Measurements from ENCODE around the gene DNAAF1.
"Not testable (repeated sequence)": the region's sequence is repeated elsewhere in the genome, so short reads cannot be mapped to it uniquely, and the experiment has no call there.

DNAAF1 gene

DNA sequence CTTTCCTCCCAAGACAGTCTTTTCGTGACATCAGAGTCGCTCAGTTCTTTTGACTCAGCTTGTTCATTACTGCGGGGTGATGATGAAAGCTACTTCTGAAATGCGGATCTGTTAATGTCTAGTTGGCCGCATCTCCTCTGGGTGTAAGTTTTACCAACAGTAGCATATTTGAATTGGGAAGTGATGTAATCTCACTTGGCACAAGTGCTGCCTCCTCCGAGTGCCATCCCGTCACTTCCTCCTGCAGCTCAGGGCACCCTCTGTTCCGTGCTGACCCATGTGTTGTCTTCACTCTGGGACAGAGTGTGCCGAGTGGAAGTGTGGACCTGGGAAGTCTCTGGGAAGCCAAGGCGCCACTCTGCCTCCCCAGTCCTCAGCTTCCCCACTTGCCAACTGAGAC, 54.8 kb downstream of the DNAAF1 start:
- peak in 6 of 11 experiments; percentile 20 to 76 (median 52); a peak in 8 of 22 replicates for TF ChIP-seq Cebpa-rat (IDR thresholded peaks at IDR 0.05)
- peaks cover 22 to 56% (median 50%) of the 10 kb centered on the region in 10 experiments for H3K4me1 ChIP-seq
- no peak overlapping the region for H3K4me3 ChIP-seq
- peak overlapping the region; percentile 41 to 93 (median 54) for H3K4me2 ChIP-seq
- peak overlapping the region in 6 of 11 experiments; percentile 21 to 65 (median 52); a peak in 11 of 22 replicates for H3K27ac ChIP-seq
- H4K20me1 ChIP-seq: no peaks in the 10 kb centered on the region
- no peaks in the 10 kb centered on the region for H3K9me3 ChIP-seq (replicated peaks in 1 of 11)
- H3K9ac ChIP-seq: peak overlapping the region in 1 of 11 experiments; percentile 17; a peak in 1 of 22 replicates
- no peaks in the 10 kb centered on the region for H3K27me3 ChIP-seq
- H3K36me3 ChIP-seq: no peaks in the 10 kb centered on the region

DNA sequence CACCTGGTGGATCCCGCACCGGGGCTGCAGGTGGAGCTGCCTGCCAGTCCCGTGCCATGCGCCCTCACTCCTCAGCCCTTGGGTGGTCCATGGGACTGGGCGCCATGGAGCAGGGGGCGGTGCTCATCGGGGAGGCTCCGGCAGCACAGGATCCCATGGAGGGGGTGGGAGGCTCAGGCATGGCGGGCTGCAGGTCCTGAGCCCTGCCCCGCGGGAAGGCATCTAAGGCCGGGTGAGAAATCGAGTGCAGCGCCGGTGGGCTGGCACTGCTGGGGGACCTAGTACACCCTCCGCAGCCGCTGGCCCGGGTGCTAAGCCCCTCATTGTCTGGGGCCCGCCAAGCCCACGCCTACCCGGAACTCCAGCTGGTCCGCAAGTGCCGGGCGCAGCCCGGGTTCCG, 59.4 kb downstream of the DNAAF1 start:
- not testable (repeated sequence) for H3K4me2 ChIP-seq, H3K4me3 ChIP-seq, H3K27ac ChIP-seq, H3K9ac ChIP-seq, H3K36me3 ChIP-seq, H3K27me3 ChIP-seq, H4K20me1 ChIP-seq
- H3K9me3 ChIP-seq (replicated peaks in 1 of 11): peaks cover 5 to 14% (median 13%) of the 10 kb centered on the region in 11 experiments; a peak in 21 of 22 replicates
- H3K4me1 ChIP-seq: peaks cover 8 to 18% (median 9%) of the 10 kb centered on the region in 10 experiments

DNA sequence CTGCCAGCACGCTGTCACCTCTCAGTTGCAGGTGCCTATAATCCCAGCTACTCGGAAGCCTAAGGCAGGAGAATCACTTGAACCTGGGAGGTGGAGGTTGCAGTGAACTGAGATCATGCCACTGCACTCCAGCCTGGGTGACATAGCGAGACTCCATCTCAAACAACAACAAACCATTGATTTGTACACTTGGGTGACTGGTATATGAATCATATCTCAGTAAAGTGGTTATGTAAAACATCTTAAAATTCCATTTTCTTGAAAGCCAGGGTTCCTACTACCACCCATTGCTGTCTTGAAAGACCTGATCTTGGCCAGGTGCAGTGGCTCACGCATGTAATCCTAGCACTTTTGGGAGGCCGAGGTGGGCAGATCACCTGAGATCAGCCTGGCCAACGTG, 60.0 kb downstream of the DNAAF1 start:
- H3K9ac ChIP-seq, H3K27ac ChIP-seq, H4K20me1 ChIP-seq, H3K4me3 ChIP-seq, H3K27me3 ChIP-seq, H3K36me3 ChIP-seq, H3K4me2 ChIP-seq: not testable (repeated sequence)
- Histone ChIP-seq H3K9me3 (replicated peaks in 1 of 11) (peaks cover 11 to 20% (median 18%) of the 10 kb centered on the region in 11 experiments), H3K4me1 (peaks cover 2 to 12% (median 4%) of the 10 kb centered on the region in 10 experiments)

DNA sequence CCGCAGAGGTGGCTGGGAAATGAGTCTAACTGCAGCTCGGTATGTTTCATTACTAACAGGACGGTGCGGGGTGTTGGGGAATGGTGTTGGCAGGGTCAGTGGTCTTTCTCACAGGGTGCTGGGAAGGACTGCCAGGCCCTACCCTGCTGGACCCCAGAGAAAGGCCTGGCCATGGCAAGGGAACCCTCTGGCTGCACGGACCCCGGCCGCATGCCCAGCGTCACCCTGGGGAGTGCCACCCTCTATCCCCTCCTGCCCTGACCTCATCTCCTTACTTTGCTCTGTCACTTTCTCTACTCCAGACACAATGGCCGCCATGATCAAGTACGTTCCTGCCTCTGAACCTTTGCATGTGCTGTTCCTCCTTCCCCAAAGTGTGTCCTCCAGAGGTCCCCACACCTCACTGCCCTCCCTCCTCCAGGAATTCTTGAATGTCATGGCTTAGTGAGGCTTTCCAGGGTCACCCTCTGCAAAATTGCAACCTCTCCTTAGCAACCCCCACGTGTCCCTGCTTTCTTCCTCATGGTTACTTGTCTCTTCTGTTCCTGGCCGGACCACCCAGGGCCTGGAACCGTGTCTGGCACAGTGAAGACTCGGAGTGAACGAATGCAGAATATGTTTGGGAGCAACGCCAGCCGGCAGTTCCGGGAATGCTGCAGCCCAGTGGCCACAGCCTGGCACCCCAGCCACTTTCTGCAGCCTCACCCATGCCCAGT, 61.0 kb downstream of the DNAAF1 start:
- H3K27me3 ChIP-seq: no peaks in the 10 kb centered on the region
- H3K9me3 ChIP-seq (replicated peaks in 1 of 11): peaks cover 20 to 29% (median 26%) of the 10 kb centered on the region in 11 experiments
- H3K9ac ChIP-seq: no peak overlapping the region
- H3K4me1 ChIP-seq: peaks cover 0 to 8% (median 0%) of the 10 kb centered on the region in 10 experiments; a peak in 7 of 20 replicates
- TF ChIP-seq Cebpa-rat (IDR thresholded peaks at IDR 0.05): no peak
- H3K4me2 ChIP-seq: no peak overlapping the region
- H3K36me3 ChIP-seq: no peaks in the 10 kb centered on the region
- no peak overlapping the region for H3K4me3 ChIP-seq
- no peak overlapping the region for H3K27ac ChIP-seq
- no peaks in the 10 kb centered on the region for H4K20me1 ChIP-seq

DNA sequence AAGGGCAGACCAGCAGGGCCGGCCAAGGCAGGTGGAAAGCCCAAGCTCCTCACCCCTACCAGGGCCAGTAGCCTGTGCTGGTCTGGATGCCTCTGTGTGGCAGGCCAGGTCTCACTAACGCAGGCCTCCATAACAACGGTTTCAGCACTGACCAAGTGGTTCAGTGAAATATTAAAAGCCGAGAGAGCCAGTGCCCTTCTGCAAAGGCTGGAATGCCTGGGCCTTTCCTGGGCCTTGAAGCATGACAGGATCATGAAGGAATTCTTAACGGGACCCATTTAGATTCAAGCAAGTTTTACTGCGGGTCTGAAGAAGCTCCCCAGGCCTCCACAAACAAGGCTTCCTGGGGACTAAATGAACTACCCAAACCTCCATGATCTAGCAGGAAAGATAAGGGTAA, 62.1 kb downstream of the DNAAF1 start:
- H4K20me1 ChIP-seq: no peaks in the 10 kb centered on the region
- H3K27ac ChIP-seq: no peak overlapping the region
- peaks cover 0 to 8% (median 0%) of the 10 kb centered on the region in 10 experiments; a peak in 7 of 20 replicates for H3K4me1 ChIP-seq
- TF ChIP-seq Cebpa-rat (IDR thresholded peaks at IDR 0.05): no peak
- H3K27me3 ChIP-seq: no peaks in the 10 kb centered on the region
- H3K9ac ChIP-seq: no peak overlapping the region
- no peaks in the 10 kb centered on the region for H3K36me3 ChIP-seq
- no peak overlapping the region for H3K4me2 ChIP-seq
- peaks cover 20 to 31% (median 26%) of the 10 kb centered on the region in 11 experiments for H3K9me3 ChIP-seq (replicated peaks in 1 of 11)
- no peak overlapping the region for H3K4me3 ChIP-seq

DNA sequence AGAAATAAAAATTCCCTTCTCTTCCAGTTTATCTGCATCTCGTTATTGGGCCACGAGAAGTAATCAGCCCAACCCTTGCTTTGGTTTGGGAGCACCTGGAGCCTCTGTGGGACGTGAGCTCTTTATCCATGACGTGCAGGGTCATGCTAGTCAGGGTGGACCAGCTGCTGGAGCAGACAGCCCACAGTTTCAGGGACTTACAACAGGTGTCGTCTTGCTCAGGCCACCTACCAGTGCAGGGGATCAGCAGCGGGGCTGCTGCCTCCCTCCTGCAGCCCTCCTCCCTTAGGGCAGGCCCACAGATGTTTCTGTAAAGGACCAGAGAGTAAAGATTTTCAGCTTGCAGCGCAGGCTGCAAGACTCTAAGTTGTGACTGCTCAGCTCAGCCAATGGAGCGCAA, 62.8 kb downstream of the DNAAF1 start:
- Histone ChIP-seq H3K4me1 (peaks cover 0 to 8% (median 0%) of the 10 kb centered on the region in 10 experiments; a peak in 7 of 20 replicates), H4K20me1 (no peaks in the 10 kb centered on the region), H3K27ac (no peak overlapping the region), H3K9me3 (replicated peaks in 1 of 11) (peaks cover 20 to 31% (median 26%) of the 10 kb centered on the region in 11 experiments), H3K36me3 (no peaks in the 10 kb centered on the region), H3K4me3 (no peak overlapping the region), H3K9ac (no peak overlapping the region), H3K4me2 (peak overlapping the region in 1 of 11 experiments; percentile 30; a peak in 1 of 22 replicates), H3K27me3 (no peaks in the 10 kb centered on the region)
- TF ChIP-seq Cebpa-rat (IDR thresholded peaks at IDR 0.05): no peak

DNA sequence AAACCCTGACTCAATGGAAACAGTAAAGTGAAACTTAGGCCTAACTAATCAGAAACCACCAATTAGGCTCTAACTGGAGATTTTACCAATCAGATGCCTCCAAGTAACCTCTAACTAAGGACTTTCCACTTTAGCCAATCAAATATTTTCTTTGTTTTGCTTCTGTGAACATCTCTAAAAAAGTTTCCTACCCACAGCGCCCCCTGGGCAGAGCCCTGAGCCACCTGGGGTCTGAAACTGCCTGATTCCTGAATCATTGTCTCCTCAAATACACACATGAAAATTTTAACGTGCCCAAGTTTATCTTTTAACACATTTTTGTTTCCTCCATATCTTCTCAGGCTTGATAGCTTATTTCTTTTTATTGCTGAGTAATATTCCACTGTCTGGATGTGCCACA, 64.9 kb downstream of the DNAAF1 start:
- Histone ChIP-seq H3K4me3 (no peak overlapping the region), H4K20me1 (no peaks in the 10 kb centered on the region), H3K9me3 (replicated peaks in 1 of 11) (peaks cover 20 to 31% (median 26%) of the 10 kb centered on the region in 11 experiments), H3K36me3 (no peaks in the 10 kb centered on the region), H3K9ac (no peak overlapping the region), H3K27ac (no peak overlapping the region), H3K27me3 (no peaks in the 10 kb centered on the region), H3K4me1 (peaks cover 0 to 18% (median 8%) of the 10 kb centered on the region in 10 experiments; a peak in 14 of 20 replicates), H3K4me2 (no peak overlapping the region)
- no peak for TF ChIP-seq Cebpa-rat (IDR thresholded peaks at IDR 0.05)

DNA sequence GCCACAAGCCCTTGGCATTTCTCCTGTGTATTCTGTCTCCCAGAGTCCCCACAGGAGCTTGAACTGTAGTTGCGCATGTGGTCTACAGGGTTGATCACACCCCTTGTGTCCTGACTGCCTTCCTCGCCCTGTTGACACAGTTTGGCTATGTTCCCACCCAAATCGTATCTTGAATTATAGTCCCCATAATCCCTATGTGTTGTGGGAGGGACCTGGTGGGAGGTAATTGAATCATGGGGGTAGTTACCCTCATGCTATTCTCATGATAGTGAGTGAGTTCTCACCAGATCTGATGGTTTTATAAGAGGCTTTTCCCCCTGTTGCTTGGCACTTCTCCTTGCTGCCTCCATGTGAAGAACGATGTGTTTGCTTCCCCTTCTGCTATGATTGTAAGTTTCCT, 67.0 kb downstream of the DNAAF1 start:
- no peak overlapping the region for H3K27ac ChIP-seq
- H3K4me3 ChIP-seq: no peak overlapping the region
- H3K4me1 ChIP-seq: peaks cover 0 to 20% (median 9%) of the 10 kb centered on the region in 10 experiments; a peak in 14 of 20 replicates
- no peaks in the 10 kb centered on the region for H3K27me3 ChIP-seq
- no peak for TF ChIP-seq Cebpa-rat (IDR thresholded peaks at IDR 0.05)
- no peaks in the 10 kb centered on the region; a peak in 1 of 22 replicates for H4K20me1 ChIP-seq
- no peak overlapping the region for H3K4me2 ChIP-seq
- no peaks in the 10 kb centered on the region for H3K36me3 ChIP-seq
- H3K9me3 ChIP-seq (replicated peaks in 1 of 11): peaks cover 20 to 31% (median 26%) of the 10 kb centered on the region in 11 experiments
- H3K9ac ChIP-seq: no peak overlapping the region

DNA sequence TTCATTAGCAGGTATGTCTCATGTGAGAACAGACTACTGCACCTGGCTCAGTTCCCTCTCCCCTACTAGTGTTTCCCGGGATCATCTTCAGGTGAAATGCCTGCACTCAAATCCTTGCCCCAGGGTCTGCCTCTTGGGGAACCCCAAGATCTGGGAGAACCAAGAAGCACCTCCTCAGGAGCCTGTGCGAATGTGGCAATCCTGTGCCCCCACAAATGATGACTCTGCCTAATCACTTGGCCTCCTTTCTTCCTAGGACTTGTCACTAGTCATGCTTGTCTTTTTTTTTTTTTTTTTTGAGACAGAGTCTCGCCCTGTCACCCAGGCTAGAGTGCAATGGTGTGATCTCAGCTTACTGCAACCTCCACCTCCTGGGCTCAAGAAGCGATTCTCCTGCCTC, 67.5 kb downstream of the DNAAF1 start:
- Histone ChIP-seq H3K4me2 (no peak overlapping the region), H3K27ac (no peak overlapping the region), H3K27me3 (no peaks in the 10 kb centered on the region), H3K9ac (no peak overlapping the region), H4K20me1 (no peaks in the 10 kb centered on the region; a peak in 1 of 22 replicates), H3K9me3 (replicated peaks in 1 of 11) (peaks cover 20 to 31% (median 26%) of the 10 kb centered on the region in 11 experiments), H3K4me3 (no peak overlapping the region), H3K4me1 (peaks cover 0 to 20% (median 9%) of the 10 kb centered on the region in 10 experiments; a peak in 14 of 20 replicates), H3K36me3 (no peaks in the 10 kb centered on the region)
- TF ChIP-seq Cebpa-rat (IDR thresholded peaks at IDR 0.05): no peak
